HepG2 (cell line): ENCODE measurements around the gene INTS15. TPM values are rescaled to one million over a fixed set of nuclear protein-coding genes. Genes with fewer than 3 reads are reported as not detected.
A peak's percentile ranks its signal among the peaks of the same experiment; 100 is the strongest.

Experiments used
- ATAC-seq: fragments of 200-7000 bp; cut with Tn5 transposase; 3 replicates; pipeline ENCODE4 v1.9.1; 2020; ENCODE audit warnings: mild to moderate bottlenecking, moderate library complexity
- BruUV-seq: library from RNA; stranded (reverse); fragments of 400-500 nt; replicated peaks from 2 replicates; lab custom pipeline; 2021; lab: Mats Ljungman, UMichigan
- CTCF ChIA-PET: fragments of 300-600 bp; formaldehyde crosslinking; extraction: SDS; loops from one replicate; lab custom pipeline; 2021; ENCODE audit warnings: low total read pairs, inconsistent platforms, low intra/inter-chr PET ratio; lab: Yijun Ruan, JAX
- POLR2A ChIA-PET: fragments of 350-600 bp; sonication (Branson Sonifier 250); formaldehyde crosslinking; loops from one replicate; lab custom pipeline; 2020; ENCODE audit warnings: antibody characterized with exemption, inconsistent platforms; lab: Yijun Ruan, JAX
- DNase-seq: peaks from one replicate; pipeline ENCODE4 v3.0.0-alpha.2; 2015; ENCODE audit warnings: low spot score
- FAIRE-seq: peaks from 3 replicates; lab custom pipeline; 2011; peaks lifted over from hg19 to GRCh38; lab: Jason Lieb, UNC
- H2AFZ ChIP-seq: one replicate; pipeline ENCODE4 v1.6.1; 2011; ENCODE audit warnings: low read length, inconsistent platforms
- H3K27ac ChIP-seq: fragments of 300-600 bp; 3 replicates; pipeline ENCODE4 v1.8.0; 2011; ENCODE audit warnings: mixed run types, mild to moderate bottlenecking, mixed read lengths, low read length, inconsistent platforms; ENCODE audit not compliant: insufficient read depth; ENCODE audit errors: extremely low read length
- H3K27me3 ChIP-seq, 2 experiments: fragments of 200-600 bp in 1 of 2; 2 replicates in 1 of 2; 3 replicates in 1 of 2; pipeline versions ENCODE4 v1.6.0 to v1.8.0; 2011; ENCODE audit warnings: low read length in 2 of 2, mild to moderate bottlenecking in 2 of 2, moderate library complexity in 2 of 2, inconsistent platforms in 1 of 2; ENCODE audit not compliant: insufficient read depth in 2 of 2, control insufficient read depth in 1 of 2
- H3K36me3 ChIP-seq, 2 experiments: fragments of 200-600 bp in 1 of 2; replicated peaks in 1 of 2; 2 replicates in 1 of 2; 3 replicates in 1 of 2; pipeline versions ENCODE4 v1.5.1 to v1.8.0; 2011; ENCODE audit warnings: low read length in 2 of 2, inconsistent platforms in 1 of 2; ENCODE audit not compliant: insufficient read depth in 2 of 2, control insufficient read depth in 1 of 2
- H3K4me1 ChIP-seq: 2 replicates; pipeline ENCODE4 v1.5.1; 2012; ENCODE audit warnings: low read length, inconsistent platforms; ENCODE audit not compliant: insufficient read depth
- H3K4me2 ChIP-seq: 2 replicates; pipeline ENCODE4 v1.6.0; 2011; ENCODE audit warnings: low read depth, low read length, inconsistent platforms
- H3K4me3 ChIP-seq, 3 experiments: fragments of 200-600 bp in 1 of 3; sonication (generic), shearing (Covaris generic) in 1 of 3; replicated peaks in 1 of 3; 2 replicates each; pipeline ENCODE4 v1.5.1; 2011 to 2016; ENCODE audit warnings: low read length in 3 of 3, inconsistent platforms in 2 of 3, low read depth in 2 of 3, mild to moderate bottlenecking in 2 of 3, control low read depth in 1 of 3, mixed read lengths in 1 of 3; ENCODE audit not compliant: insufficient read depth in 1 of 3
- H3K79me2 ChIP-seq: one replicate; pipeline ENCODE4 v1.6.1; 2011; ENCODE audit warnings: low read length, inconsistent platforms; ENCODE audit not compliant: insufficient read depth
- H3K9ac ChIP-seq: 2 replicates; pipeline ENCODE4 v1.6.0; 2011; ENCODE audit warnings: mild to moderate bottlenecking, low read depth, low read length, inconsistent platforms; ENCODE audit not compliant: insufficient read depth
- H3K9me3 ChIP-seq: 2 replicates; pipeline ENCODE4 v1.5.1; 2012; ENCODE audit warnings: mild to moderate bottlenecking, low read length
- H4K20me1 ChIP-seq: 2 replicates; pipeline ENCODE4 v1.6.0; 2011; ENCODE audit warnings: inconsistent platforms, mild to moderate bottlenecking, low read length, moderate library complexity; ENCODE audit not compliant: insufficient read depth
- CHD2 ChIP-seq: IDR thresholded peaks from 2 replicates; pipeline ENCODE4 v1.6.1; 2011; ENCODE audit warnings: low read depth, low read length, improper control_type of control experiment
- ETV5 ChIP-seq: IDR thresholded peaks from 2 replicates; pipeline ENCODE4 v1.6.1; 2018; ENCODE audit warnings: missing biosample characterization, missing genetic modification reagents, inconsistent platforms, borderline replicate concordance
- FOXA3 ChIP-seq: IDR thresholded peaks from 2 replicates; pipeline ENCODE4 v1.6.1; 2016; ENCODE audit warnings: missing genetic modification reagents, missing compliant biosample characterization
- HCFC1 ChIP-seq: fragments of 150-350 bp; IDR thresholded peaks from 2 replicates; pipeline ENCODE4 v1.6.1; 2014; ENCODE audit warnings: low read depth, low read length
- HOXA3 ChIP-seq: sonication (generic); formaldehyde crosslinking; IDR thresholded peaks from 2 replicates; pipeline ENCODE4 v1.5.0; 2020; ENCODE audit warnings: missing genetic modification reagents
- ISL2 ChIP-seq: sonication (generic); formaldehyde crosslinking; IDR thresholded peaks from 2 replicates; pipeline ENCODE4 v1.5.0; 2020; ENCODE audit warnings: missing genetic modification reagents
- MEIS2 ChIP-seq: sonication (generic); formaldehyde crosslinking; IDR thresholded peaks from 2 replicates; pipeline ENCODE4 v1.9.0; 2021; ENCODE audit warnings: mild to moderate bottlenecking, missing genetic modification reagents
- PAF1 ChIP-seq: IDR thresholded peaks from 2 replicates; pipeline ENCODE4 v1.6.1; 2016; ENCODE audit warnings: missing genetic modification reagents, missing compliant biosample characterization
- PRDM10 ChIP-seq: sonication (generic); formaldehyde crosslinking; IDR thresholded peaks from 2 replicates; pipeline ENCODE4 v1.4.0; 2020; ENCODE audit warnings: low read depth, missing genetic modification reagents
- TCF7 ChIP-seq: sonication (generic); IDR thresholded peaks from 2 replicates; pipeline ENCODE4 v1.6.1; 2016; ENCODE audit warnings: antibody characterized with exemption, low read depth
- ZNF512B ChIP-seq: sonication (generic); formaldehyde crosslinking; IDR thresholded peaks from 2 replicates; pipeline ENCODE4 v1.5.1; 2020; ENCODE audit warnings: missing genetic modification reagents, mild to moderate bottlenecking, borderline replicate concordance
- ZNF530 ChIP-seq: sonication (generic); formaldehyde crosslinking; IDR thresholded peaks from 2 replicates; pipeline ENCODE4 v1.5.0; 2020; ENCODE audit warnings: low read depth, mild to moderate bottlenecking, missing genetic modification reagents
- ZNF704 ChIP-seq: sonication (generic); formaldehyde crosslinking; IDR thresholded peaks from 2 replicates; pipeline ENCODE4 v1.8.1; 2023; ENCODE audit warnings: mild to moderate bottlenecking, inconsistent platforms, moderate library complexity, missing genetic modification reagents, borderline replicate concordance
- ZSCAN22 ChIP-seq: sonication (generic); formaldehyde crosslinking; IDR thresholded peaks from 2 replicates; pipeline ENCODE4 v1.4.0; 2020; ENCODE audit warnings: mild to moderate bottlenecking, missing genetic modification reagents
- WGBS: methylation state at CpG from one replicate; pipeline ENCODE4 v1.1.6; 2017; ENCODE audit warnings: low lambda C conversion rate; 5-methylcytosine and 5-hydroxymethylcytosine counted together
- in situ Hi-C: cut with HindIII; loops from 2 replicates; pipeline ENCODE4 v1.10.0; 2017; ENCODE audit warnings: low pct_unique_long_range_greater_than_20kb; ENCODE audit not compliant: extremely low pct_ligation_motif_present
- intact Hi-C: fragments of 100-400 bp; cut with micrococcal nuclease; formaldehyde crosslinking; loops from one replicate; pipeline ENCODE4 v1.10.0; 2022; ENCODE audit not compliant: unreplicated experiment
- polyA plus RNA-seq, 8 experiments: library from polyadenylated mRNA; depleted of rRNA in 3 of 8; stranded (reverse) in 7 of 8; unstranded in 1 of 8; fragments of >200 nt; fragmentation: Illumina TruSeq in 4 of 8; extraction: Trizol in 4 of 8; gene quantifications; 2 replicates each; pipeline versions ENCODE4 v1.2.1 to v1.2.3, GENCODE V29; 2011 to 2016; ENCODE audit warnings: low read depth in 4 of 8, missing spikeins in 1 of 8, mixed read lengths in 1 of 8; ENCODE audit not compliant: insufficient read depth in 1 of 8
- total RNA-seq, 5 experiments: library from RNA; depleted of rRNA; stranded (reverse); fragments of >200 nt; fragmentation: Illumina TruSeq; extraction: Trizol; gene quantifications; 2 replicates each; pipeline ENCODE4 v1.2.3, GENCODE V29; 2016; ENCODE audit warnings: low read depth in 1 of 5

Gene INTS15
- total and polyA plus RNA-seq, 2 of the 13 experiments (the other 11 are each of a cell fraction or from before 2014, with no cell fraction given) = 16.3 to 25.7 TPM

- Histone ChIP-seq H3K79me2 (peaks cover 17% of the 10 kb centered on the region), H3K36me3 (peaks cover 3 to 7% of the 10 kb centered on the region in 2 experiments; a peak in 4 of 5 replicates), H4K20me1 (no peaks in the 10 kb centered on the region), H2AFZ (no peak overlapping the region), H3K27ac (peak overlapping the region; percentile 98), H3K4me2 (peak overlapping the region; percentile 97), H3K4me3 (peak overlapping the region in 2 of 3 experiments; percentile 17 to 86; a peak in 5 of 6 replicates), H3K4me1 (peaks cover 86% of the 10 kb centered on the region), H3K9ac (peak overlapping the region; percentile 65), H3K27me3 (no peaks in the 10 kb centered on the region), H3K9me3 (no peaks in the 10 kb centered on the region)
- in situ Hi-C loops (no loop called here), intact Hi-C loops (loop anchor here (1.0 to 2.0 kb wide), 2 partner anchors 8 to 15 kb away; partner anchors contain the start of gene INTS15)
- ChIA-PET CTCF (no interaction called here), POLR2A (interaction anchor here (0.8 to 5.1 kb wide), 3 partner anchors 8 to 16 kb away, joined by 3 to 105 read pairs (median 4); partner anchors contain the start of gene INTS15)
- DNase-seq = peak; percentile 88
- ATAC-seq = peak; percentile 25
- no TSS peak for BruUV-seq
- FAIRE-seq = peak; percentile 77
- 17% methylated on average over 9 of the region's 9 CpGs for WGBS
- TF ChIP-seq FOXA3 (CRISPR knock-in tag) (peak; percentile 52; the same call in 1 of the 2 replicates), CHD2 (no peak), ZNF512B (CRISPR knock-in tag) (no peak), ISL2 (peak; percentile 46; the same call in 1 of the 2 replicates), ZNF530 (CRISPR knock-in tag) (no peak), ZSCAN22 (CRISPR knock-in tag) (no peak), MEIS2 (CRISPR knock-in tag) (0 out of 2 replicates have a peak, but pooled peaks have one; percentile 25), PRDM10 (CRISPR knock-in tag) (peak; percentile 55; the same call in 1 of the 2 replicates), PAF1 (CRISPR knock-in tag) (no peak), TCF7 (peak; percentile 57; the same call in 1 of the 2 replicates), ZNF704 (CRISPR knock-in tag) (no peak), ETV5 (CRISPR knock-in tag) (peak; percentile 23; the same call in 1 of the 2 replicates), HCFC1 (no peak), HOXA3 (CRISPR knock-in tag) (peak; percentile 55; the same call in 1 of the 2 replicates)
Observed at GRCh38 chr7:6575281-6576023, 14.4 kb upstream of the INTS15 start.
